ENCODE measurements around the gene CLPX. TPM values are rescaled to one million over a fixed set of nuclear protein-coding genes. Genes with fewer than 3 reads are reported as not detected.
"Not testable (repeated sequence)": the region's sequence is repeated elsewhere in the genome, so short reads cannot be mapped to it uniquely, and the experiment has no call there.

CLPX gene
- total and polyA plus RNA-seq, 2 experiments from 2014 or later: 20.0 to 53.5 TPM

DNA sequence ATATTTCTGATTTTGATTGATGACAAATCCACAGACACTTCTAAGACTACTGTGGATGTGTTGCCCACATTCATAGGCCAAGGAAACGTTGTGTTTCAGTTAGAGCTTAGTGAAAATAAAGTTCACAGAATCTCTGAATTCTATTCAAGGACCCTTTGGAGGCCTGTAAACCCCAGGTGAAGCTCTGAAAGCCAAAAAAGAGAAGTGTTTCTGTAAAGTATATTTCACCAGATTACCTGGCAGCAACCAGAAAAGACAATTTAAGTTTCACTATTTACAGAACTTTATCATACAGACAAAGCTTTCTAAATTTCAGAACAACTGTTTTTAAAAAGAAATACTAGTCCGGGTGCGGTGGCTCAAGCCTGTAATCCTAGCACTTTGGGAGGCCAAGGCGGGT lies 2.6 kb downstream of the CLPX start:
- Histone ChIP-seq H3K27me3 (no peaks in the 10 kb centered on the region), H3K9me3 (ENCODE audit: low read depth) (no peaks in the 10 kb centered on the region), H3K36me3 (replicated peaks; ENCODE audit: insufficient read depth, low read depth) (no peaks in the 10 kb centered on the region), H4K20me1 (ENCODE audit: insufficient read depth, poor library complexity, severe bottlenecking) (peaks cover 37% of the 10 kb centered on the region), H3K4me2 (peak overlapping the region; percentile 81), H3K79me2 (peaks cover 75% of the 10 kb centered on the region), H3K4me1 (ENCODE audit: insufficient read depth) (peaks cover 18% of the 10 kb centered on the region), H3K27ac (peak overlapping the region; percentile 95), H3K4me3 (no peak overlapping the region), H2AFZ (no peak overlapping the region), H3K9me2 (replicated peaks; ENCODE audit: insufficient read depth) (no peaks in the 10 kb centered on the region)
- DNase-seq (ENCODE audit: low spot score): no peak
- no peak for TF ChIP-seq EZH2 (IDR thresholded peaks at IDR 0.05; ENCODE audit: borderline replicate concordance)
- no peak for TF ChIP-seq CTCF (IDR thresholded peaks at IDR 0.05; ENCODE audit: poor library complexity)
- TF ChIP-seq EZH2phosphoT487 (IDR thresholded peaks at IDR 0.05; ENCODE audit: low read depth, severe bottlenecking, unreplicated experiment): no peak
- WGBS (ENCODE audit: low lambda C conversion rate, missing lambda C conversion rate): 89% methylated on average over 4 of the region's 4 CpGs

- peaks cover 18% of the 10 kb centered on the region for H3K4me1 ChIP-seq (ENCODE audit: insufficient read depth)
- peak overlapping the region; percentile 81 for H3K4me2 ChIP-seq
These were observed 3.4 kb downstream of the CLPX start for GRCh38 chr15:65181582-65182353.

DNA sequence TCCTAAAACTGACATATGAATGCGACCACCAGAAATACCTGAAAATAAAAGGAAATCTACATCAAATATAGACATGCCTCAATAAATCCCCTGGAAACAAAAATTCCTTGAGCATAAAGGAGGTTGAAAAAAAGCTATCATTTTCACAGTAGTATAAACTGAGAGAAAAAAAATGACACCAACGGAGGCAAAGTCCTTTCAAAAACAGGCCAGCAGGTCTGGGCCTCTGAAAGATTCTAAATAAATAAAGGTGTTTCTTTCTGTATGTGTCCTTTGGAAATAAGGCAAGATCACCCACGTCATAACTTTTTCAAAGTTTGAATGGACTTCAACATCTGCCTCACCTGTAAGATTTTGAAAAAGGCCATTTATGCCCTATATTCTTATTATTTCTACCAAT lies 5.0 kb downstream of the CLPX start:
- 82% methylated on average over 3 of the region's 3 CpGs for WGBS (ENCODE audit: low lambda C conversion rate, missing lambda C conversion rate)
- Histone ChIP-seq H3K79me2 (peaks cover 96% of the 10 kb centered on the region), H3K4me1 (ENCODE audit: insufficient read depth) (peaks cover 18% of the 10 kb centered on the region)

More at GRCh38 chr15:65181582-65182353, 3.4 kb downstream of the CLPX start:
- H3K27me3 ChIP-seq; H3K4me3 ChIP-seq; H3K9me2 ChIP-seq (replicated peaks; ENCODE audit: insufficient read depth); H2AFZ ChIP-seq; H3K9me3 ChIP-seq (ENCODE audit: low read depth); DNase-seq (ENCODE audit: low spot score); H3K36me3 ChIP-seq (replicated peaks; ENCODE audit: insufficient read depth, low read depth); H3K27ac ChIP-seq: not testable (repeated sequence)
- 95% methylated on average over 14 of the region's 15 CpGs for WGBS (ENCODE audit: low lambda C conversion rate, missing lambda C conversion rate)
- H3K79me2 ChIP-seq: peaks cover 82% of the 10 kb centered on the region
- H4K20me1 ChIP-seq (ENCODE audit: insufficient read depth, poor library complexity, severe bottlenecking): peaks cover 39% of the 10 kb centered on the region

More for the DNA sequence above, 5.0 kb downstream of the CLPX start:
- Histone ChIP-seq H3K9me3 (ENCODE audit: low read depth) (no peaks in the 10 kb centered on the region), H3K4me2 (peak overlapping the region; percentile 38), H2AFZ (no peak overlapping the region), H4K20me1 (ENCODE audit: insufficient read depth, poor library complexity, severe bottlenecking) (peaks cover 39% of the 10 kb centered on the region), H3K36me3 (replicated peaks; ENCODE audit: insufficient read depth, low read depth) (no peaks in the 10 kb centered on the region), H3K27me3 (no peaks in the 10 kb centered on the region), H3K4me3 (no peak overlapping the region), H3K9me2 (replicated peaks; ENCODE audit: insufficient read depth) (no peaks in the 10 kb centered on the region), H3K27ac (no peak overlapping the region)
- no peak for TF ChIP-seq CTCF (IDR thresholded peaks at IDR 0.05; ENCODE audit: poor library complexity)
- no peak for TF ChIP-seq EZH2 (IDR thresholded peaks at IDR 0.05; ENCODE audit: borderline replicate concordance)
- no peak for TF ChIP-seq EZH2phosphoT487 (IDR thresholded peaks at IDR 0.05; ENCODE audit: low read depth, severe bottlenecking, unreplicated experiment)
- DNase-seq (ENCODE audit: low spot score): no peak
